ENCODE measurements around the gene KCNMA1.

GRCh38 chr10:77269163-77269562, 368.4 kb downstream of the KCNMA1 start:
- TF ChIP-seq POLR2A (IDR thresholded peaks at IDR 0.05) (no peak), EP300 (IDR thresholded peaks at IDR 0.05) (no peak), CTCF (IDR thresholded peaks at IDR 0.05) (no peak)
